Keratinocyte (primary cell): Measurements from ENCODE around the gene C1RL.

Source experiments
- CTCF ChIP-seq, 3 experiments: IDR thresholded peaks in 1 of 3; conservative IDR thresholded peaks in 1 of 3; optimal IDR thresholded peaks in 1 of 3; 2 replicates in 2 of 3; 3 replicates in 1 of 3; pipeline versions ENCODE3 to v1.5.1; 2011; ENCODE audit warnings: low read length in 3 of 3, mild to moderate bottlenecking in 3 of 3, moderate library complexity in 2 of 3, control low read depth in 1 of 3, inconsistent platforms in 1 of 3; ENCODE audit not compliant: insufficient read depth in 2 of 3; ENCODE audit errors: extremely low read depth in 1 of 3
- EZH2 ChIP-seq: IDR thresholded peaks from one replicate; pipeline ENCODE4 v1.6.1; 2012; ENCODE audit warnings: inconsistent platforms, mild to moderate bottlenecking, low read length, moderate library complexity

DNA sequence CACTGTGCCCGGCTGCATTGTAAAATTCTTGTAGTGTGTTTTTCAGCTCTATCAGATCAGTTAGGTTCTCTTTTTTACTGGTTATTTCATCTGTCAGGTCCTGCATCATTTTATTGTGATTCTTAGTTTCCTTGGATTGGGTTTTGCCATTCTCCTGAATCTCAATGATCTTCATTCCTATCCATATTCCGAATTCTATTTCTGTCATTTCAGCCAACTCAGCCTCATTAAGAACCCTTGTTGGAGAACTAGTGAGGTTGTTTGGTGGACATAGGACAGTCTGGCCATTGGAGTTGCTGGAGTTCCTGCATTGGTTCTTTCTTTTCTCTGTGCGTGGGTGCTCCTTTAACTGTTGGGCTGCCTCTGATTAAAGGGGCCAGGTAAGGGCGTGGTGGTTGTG is 54.1 kb downstream of the C1RL start:
- TF ChIP-seq CTCF (optimal IDR thresholded peaks at IDR 0.05 in 1 of 3, IDR thresholded peaks at IDR 0.05 in 1 of 3, conservative IDR thresholded peaks at IDR 0.05 in 1 of 3; ENCODE audit: extremely low read depth in 1 of 3, insufficient read depth in 2 of 3, low read length in 3 of 3) (no peak), EZH2 (no peak)
